ENCODE measurements around the gene GMEB2.
"Not testable (repeated sequence)": the region's sequence is repeated elsewhere in the genome, so short reads cannot be mapped to it uniquely, and the experiment has no call there.

- TF ChIP-seq TARDBP (IDR thresholded peaks at IDR 0.05); SUZ12 (IDR thresholded peaks at IDR 0.05); BHLHE40 (IDR thresholded peaks at IDR 0.05; ENCODE audit: borderline replicate concordance); FOXM1 (IDR thresholded peaks at IDR 0.05; ENCODE audit: borderline replicate concordance): not testable (repeated sequence)
Measured at GRCh38 chr20:63631426-63631825, 4.5 kb upstream of the GMEB2 start.
